GM19025 (cell line): ENCODE results near the gene C1D.

Experiments
- ATAC-seq: cut with Tn5 transposase; IDR thresholded peaks from one replicate; pipeline ENCODE4 v1.9.1; 2021; ENCODE audit warnings: mild to moderate bottlenecking, low read depth, moderate library complexity; ENCODE audit not compliant: unreplicated experiment

Gene C1D

DNA sequence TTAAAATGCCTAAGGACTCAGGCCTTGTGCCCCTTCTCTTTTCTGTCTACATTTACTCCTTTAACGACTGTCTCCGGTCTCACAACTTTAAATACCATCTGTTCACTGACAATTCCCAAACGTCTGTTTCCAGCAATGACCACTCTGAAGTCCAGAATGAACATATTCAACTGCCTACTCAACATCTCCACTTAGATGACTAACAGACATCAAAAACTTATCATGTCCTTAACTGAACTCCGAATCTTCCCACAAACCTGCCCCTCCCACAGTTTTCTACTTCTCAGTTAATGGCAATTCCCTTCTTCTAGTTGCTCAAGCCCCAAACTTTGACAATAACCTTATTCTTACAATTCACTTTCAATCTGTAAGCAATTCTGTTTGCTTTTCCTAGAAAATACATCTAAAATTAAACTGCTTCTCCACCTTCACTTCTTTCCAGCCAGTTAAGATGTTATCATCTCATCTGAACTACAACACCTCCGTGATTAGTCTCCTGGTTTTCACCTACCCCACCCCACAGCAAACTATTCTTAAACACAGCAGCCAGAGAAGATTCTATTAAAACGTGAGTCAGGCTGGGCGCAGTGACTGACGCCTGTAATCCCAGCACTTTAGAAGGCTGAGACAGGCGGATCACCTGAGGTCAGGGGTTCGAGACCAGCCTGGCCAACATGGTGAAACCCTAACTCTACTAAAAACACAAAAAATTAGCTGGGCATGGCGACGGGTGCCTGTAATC lies 2.8 kb downstream of the C1D start:
- no peak for ATAC-seq

DNA sequence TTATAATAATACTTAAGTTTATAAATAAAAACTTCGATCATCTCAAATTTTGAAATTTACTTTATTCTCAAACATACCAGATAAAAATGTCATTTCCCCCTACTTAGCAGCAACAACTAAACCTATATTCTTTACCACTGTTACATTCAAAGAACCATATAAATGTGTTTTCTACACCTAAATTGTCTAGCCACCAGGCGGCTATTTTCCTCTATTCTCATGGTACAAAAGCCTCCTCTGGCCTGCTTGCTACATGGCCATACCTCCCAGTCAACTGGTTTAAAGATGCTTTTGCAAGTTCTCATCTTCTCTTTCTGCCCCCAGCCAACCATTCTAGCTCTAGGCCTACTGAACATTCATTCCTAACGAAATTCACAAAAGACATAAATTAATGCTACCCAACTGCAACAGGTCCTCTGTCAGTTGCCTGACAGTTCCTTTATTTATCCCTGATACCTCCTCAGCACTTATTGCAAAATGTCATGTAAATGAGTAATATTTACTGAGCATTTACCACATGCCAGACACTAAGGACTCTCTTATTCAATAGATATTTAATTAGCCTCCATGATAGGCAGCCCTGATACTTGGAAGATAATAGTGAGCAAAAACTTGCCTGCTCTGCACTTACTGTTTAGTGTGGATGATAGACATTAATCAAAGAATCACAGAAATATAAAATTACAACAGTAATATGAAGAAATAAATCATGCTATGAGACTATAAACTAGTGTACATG lies 5.0 kb downstream of the C1D start:
- ATAC-seq, result no peak

DNA sequence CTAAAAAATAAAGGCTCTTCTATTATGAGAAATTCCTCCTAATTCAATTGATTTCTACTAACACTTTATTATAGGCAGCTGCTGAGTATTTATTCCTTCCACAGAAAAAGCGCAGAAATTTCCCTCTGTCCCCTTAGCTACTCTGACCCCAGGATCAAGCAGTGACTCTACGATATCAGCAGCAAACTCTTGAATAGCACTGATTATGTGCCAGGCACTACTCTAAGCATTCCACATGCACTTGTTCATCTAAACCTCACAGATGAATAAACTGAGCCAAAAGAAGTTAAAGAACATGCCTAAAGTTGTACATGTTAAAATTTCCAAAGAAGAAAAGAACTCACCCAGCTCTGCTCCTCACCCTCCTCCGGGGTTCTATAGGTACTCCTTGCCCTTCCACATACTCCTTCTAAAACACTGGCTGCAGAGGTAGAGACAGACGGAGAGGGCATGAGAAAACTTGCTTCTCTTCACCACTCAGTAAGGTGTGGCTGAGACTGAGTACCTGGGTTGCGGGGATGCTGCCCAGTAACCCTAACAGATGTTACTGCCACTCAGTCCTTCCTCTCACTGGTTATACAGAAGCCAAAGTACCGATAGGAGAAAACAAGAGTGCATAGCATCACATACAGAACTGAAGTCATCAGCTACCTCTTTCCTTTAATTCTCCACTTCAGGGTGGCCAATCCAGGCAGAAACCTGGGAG lies 9.9 kb downstream of the C1D start:
- ATAC-seq, result no peak

DNA sequence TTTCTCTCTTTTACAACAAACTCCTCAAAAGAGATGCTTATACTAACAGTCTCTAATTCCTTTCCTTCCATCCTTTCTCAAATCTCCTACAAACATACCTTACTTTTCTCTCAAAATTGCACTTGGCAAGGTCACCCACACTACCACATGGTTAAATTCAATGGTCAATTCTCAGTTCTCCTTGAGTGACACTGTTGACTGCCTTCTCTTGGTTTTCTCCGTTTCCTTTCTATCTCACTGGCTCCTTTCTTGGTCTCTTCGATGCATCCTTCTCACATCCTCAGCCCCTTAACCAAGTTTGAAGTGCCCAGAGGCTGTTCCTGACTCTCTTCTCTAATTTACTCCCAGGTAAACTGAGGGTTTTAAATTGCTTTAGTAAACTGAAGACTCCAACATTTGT lies 12.5 kb downstream of the C1D start:
- no peak for ATAC-seq

DNA sequence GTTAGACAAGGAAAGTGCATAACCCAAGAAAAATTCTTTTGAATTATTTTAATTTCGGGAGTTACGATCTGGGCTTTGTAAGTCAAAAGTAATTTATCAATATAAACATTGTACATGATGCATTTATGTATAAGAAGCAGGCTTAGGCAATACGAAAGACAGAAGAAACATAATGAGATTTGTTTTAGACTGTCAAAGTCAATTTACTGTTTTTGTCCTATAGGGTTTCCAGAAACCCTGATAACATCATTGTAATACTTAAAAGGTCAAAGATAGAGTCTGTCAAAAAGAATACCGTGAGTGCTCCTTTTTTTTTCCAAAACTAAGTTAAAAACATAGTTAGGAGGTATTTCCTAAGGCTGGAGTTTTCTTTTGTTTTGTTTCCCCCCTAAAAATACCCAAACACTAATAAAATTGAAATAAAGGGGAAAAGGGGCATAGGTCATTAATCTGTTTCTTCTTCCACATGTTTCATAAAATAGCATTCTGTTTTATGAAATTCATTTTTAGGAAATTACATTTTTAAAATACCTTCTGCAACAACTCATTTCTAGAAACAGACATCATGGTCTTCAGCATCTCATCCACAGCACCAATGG lies 16.1 kb downstream of the C1D start:
- ATAC-seq, result no peak

DNA sequence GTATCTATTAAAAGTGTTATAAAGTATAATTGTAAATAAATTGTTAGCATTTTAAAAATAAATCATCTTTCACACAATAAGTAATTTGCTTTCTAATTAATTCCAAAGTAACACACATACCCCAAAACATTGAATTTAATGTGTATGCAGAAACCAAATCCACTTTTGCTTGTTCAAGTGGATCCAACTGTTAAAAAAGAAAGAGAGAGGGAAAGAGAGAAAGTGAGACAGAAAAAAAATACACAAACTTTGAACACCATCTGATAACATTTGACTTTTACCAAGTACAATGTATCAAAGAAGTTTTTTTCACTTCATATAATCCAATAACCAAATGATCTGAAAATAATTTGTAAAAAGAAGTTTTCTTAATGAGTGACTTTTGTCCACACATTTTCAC lies 16.6 kb downstream of the C1D start:
- no peak for ATAC-seq

DNA sequence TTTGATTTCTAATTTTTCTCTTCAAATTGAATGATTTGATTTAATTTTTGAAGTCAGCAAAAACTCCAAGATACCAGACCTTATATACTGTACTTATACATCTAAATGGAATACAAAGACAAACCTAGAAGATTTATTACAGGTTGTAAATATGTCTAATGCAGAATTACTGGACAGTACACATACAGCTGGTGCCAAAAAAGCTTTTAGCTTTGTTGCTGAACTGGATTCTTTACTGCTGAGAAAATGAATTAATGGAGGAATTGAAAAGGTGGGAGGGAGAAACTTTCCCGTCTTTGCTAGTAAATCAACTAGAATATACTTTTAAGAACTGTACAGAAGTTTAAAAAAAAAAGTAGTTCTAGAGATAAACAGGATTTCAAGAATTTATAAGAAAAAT lies 17.5 kb downstream of the C1D start:
- no peak for ATAC-seq

GRCh38 chr2:68044099-68044498 lies 18.7 kb downstream of the C1D start:
- ATAC-seq, result no peak

DNA sequence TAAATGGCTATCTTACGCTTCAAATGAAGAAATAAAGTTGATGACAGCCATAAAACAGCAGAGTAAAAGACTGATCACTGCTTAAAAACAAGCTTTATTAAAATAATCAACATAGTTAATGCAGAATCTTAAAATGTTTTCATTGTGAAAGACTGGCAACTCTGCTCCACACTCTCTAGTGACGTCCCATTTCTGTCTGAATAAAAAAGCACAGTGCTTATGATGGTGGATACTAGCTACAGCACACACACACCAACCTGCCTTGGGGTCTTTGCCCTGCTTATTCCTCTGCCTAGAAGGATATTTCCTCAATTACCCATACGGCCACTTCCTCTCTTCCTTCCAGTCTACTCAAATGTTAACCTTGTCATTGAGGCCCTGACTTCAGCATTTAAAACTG lies 19.1 kb downstream of the C1D start:
- ATAC-seq, result no peak

- no peak for ATAC-seq
Measured at GRCh38 chr2:68043032-68043431, 19.8 kb downstream of the C1D start.

DNA sequence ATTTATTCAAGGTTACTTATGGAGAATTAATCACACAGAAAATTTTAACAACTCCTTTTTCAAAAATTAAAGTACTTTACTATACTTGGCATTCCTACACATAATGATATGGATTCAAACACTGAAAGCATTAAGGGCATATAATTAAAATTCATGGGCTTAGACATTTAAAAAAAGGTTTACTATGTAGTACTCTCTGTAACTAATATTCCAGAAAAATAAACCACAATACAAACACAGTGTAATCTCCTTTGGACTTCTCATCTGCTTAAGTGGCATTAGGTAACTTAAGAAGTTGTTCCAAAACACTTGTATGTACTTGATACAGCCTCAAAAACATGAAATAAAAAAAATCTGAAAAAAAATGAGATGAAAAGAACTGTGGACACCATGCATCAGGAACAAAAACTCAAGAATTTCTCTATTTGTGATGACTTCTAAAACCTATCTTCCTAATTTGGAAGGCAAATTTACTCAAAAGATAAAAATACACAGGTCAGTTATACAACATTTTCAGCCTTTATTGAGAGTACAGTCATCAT lies 21.0 kb downstream of the C1D start:
- no peak for ATAC-seq

GRCh38 chr2:68040078-68040477 lies 22.7 kb downstream of the C1D start:
- ATAC-seq, result no peak

- ATAC-seq, result no peak
Measured at GRCh38 chr2:68039317-68039716, 23.5 kb downstream of the C1D start.

DNA sequence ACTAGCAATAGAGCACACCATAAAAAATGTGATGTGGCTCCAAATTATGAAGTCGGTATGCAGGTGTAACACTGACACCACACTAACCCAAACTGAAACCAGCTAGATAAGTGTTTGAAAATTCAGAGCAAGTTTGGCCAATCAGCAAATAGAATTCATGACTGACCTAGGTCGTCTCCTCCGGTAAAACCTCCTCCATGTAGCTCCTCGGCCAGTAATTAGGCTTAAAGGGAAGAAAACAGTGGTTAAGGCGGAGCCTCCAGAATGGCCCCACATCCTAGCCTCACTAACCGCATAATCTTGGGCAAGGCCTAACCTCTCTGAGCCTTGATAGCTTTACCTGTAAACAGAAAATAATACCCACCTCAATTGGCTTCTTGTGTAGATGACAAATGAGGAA lies 30.1 kb downstream of the C1D start:
- no peak for ATAC-seq

- peak; percentile 58 for ATAC-seq
Measured at GRCh38 chr2:68031542-68032160, 31.2 kb downstream of the C1D start.

- ATAC-seq, result no peak
Measured at GRCh38 chr2:68031043-68031442, 31.8 kb downstream of the C1D start.

DNA sequence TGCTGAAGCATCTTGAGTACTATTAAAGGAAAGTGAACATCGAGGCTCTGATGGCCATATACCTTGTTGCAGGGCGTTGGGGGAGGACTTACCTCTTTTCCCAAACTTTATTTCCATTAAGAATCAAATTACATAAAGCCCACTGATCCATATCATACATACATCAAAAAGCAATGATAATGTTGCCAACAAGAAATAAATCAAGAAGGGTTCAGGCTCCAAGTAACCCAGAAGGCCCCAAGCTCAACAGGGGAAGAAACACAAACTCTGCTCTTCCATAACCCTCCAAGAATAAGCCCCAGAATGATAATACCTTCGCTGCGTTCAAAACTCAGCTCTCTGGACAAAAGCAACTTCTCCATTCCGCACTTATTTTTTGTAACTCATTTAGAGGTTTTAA lies 32.3 kb downstream of the C1D start:
- no peak for ATAC-seq

DNA sequence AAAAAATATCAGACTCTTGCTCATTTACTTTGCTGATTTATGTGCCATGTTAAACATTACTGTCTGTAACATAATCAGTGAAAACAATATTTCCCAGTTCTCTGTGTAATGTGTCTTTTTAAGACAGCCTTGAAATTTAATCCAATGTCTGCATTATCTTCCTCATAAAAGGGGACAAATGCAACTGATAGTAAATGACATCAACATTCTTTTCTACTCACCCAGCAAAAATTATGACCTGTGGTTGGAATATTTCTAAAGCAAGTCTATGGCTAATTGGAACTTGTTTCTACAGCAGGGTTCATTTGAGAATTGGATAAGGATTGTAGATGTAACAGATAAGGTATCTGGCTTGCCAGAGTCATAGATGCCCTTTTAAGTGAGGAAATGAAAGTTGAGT lies 34.8 kb downstream of the C1D start:
- no peak for ATAC-seq

DNA sequence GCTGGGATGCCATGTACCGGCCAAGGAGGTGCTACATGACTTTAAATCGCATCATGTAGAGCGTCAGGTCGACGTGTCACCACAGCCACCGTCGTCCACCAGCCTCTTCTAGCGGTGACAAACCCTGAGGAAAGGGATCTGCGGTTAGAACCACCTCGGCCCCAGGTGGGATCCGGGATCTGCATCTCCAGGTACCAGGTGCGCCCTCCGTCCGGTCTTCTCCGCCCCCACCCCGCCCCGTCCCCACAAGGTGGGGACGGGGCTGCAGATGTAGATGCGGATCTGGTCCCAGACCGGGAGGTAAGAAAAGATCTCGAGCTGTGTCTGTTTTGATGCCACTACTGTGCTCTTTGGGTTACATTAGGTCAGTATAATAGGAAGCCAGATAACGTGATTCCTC lies 38.4 kb downstream of the C1D start:
- ATAC-seq, result no peak

DNA sequence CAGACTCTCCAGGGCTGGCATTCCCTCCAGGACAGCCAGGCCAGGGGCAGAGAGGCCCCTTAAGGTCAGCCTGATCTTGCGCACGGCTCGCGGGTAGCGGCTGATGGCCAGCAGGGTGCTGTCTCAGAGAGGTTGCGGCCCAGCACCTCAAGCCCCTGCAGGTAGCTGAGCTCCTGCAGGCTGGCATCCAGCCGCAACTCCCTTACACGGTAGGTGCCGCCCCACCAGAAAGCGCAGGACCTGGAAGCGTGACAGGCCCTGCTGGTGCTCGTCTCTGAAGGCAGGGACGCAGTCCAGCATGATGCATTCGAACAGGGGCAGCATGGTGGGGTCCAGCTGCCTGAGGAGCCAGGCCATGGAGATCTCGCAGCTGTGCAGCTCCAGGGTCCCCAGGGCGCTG lies 38.9 kb downstream of the C1D start:
- no peak for ATAC-seq

- ATAC-seq, result no peak
Measured at GRCh38 chr2:68018727-68019126, 44.1 kb downstream of the C1D start.
